Small intestine (tissue), 7 donors: ENCODE measurements around the gene GLRX. TPM values are rescaled to one million over a fixed set of nuclear protein-coding genes. Genes with fewer than 3 reads are reported as not detected.
"Not testable (repeated sequence)": the region's sequence is repeated elsewhere in the genome, so short reads cannot be mapped to it uniquely, and the experiment has no call there.

Experiments
- DNase-seq, 2 donors: peaks; one replicate each; pipeline versions ENCODE4 v3.0.0 to v3.0.0-alpha.2; 2013
- FAIRE-seq: peaks from 2 replicates; lab custom pipeline; 2012; peaks lifted over from hg19 to GRCh38; lab: Jason Lieb, UNC
- H3K27ac ChIP-seq, 3 donors: one replicate each; pipeline ENCODE4 v1.5.1; 2013; ENCODE audit warnings: low read length in 2 of 3, mild to moderate bottlenecking in 2 of 3, control low read depth in 1 of 3, inconsistent platforms in 1 of 3, low read depth in 1 of 3, moderate library complexity in 1 of 3
- H3K27me3 ChIP-seq, 3 donors: one replicate each; pipeline ENCODE4 v1.6.1; 2013; ENCODE audit warnings: low read length in 3 of 3, inconsistent platforms in 1 of 3; ENCODE audit not compliant: control insufficient read depth in 3 of 3, insufficient read depth in 3 of 3
- H3K36me3 ChIP-seq, 3 donors: one replicate each; pipeline ENCODE4 v1.6.1; 2013; ENCODE audit warnings: low read length in 3 of 3, inconsistent platforms in 1 of 3, low read depth in 1 of 3, mild to moderate bottlenecking in 1 of 3, moderate library complexity in 1 of 3; ENCODE audit not compliant: control insufficient read depth in 3 of 3, insufficient read depth in 2 of 3
- H3K4me1 ChIP-seq, 3 donors: one replicate each; pipeline ENCODE4 v1.6.1; 2013; ENCODE audit warnings: low read length in 2 of 3, inconsistent platforms in 1 of 3, low read depth in 1 of 3, mild to moderate bottlenecking in 1 of 3, moderate library complexity in 1 of 3; ENCODE audit not compliant: control insufficient read depth in 3 of 3, insufficient read depth in 2 of 3
- H3K4me3 ChIP-seq, 3 donors: one replicate each; pipeline ENCODE4 v1.5.1; 2013; ENCODE audit warnings: low read length in 3 of 3, control low read depth in 1 of 3, inconsistent platforms in 1 of 3, low read depth in 1 of 3, mild to moderate bottlenecking in 1 of 3, moderate library complexity in 1 of 3
- H3K9me3 ChIP-seq, 2 donors: one replicate each; pipeline ENCODE4 v1.6.1; 2013; ENCODE audit warnings: low read depth in 1 of 2, low read length in 1 of 2; ENCODE audit not compliant: control insufficient read depth in 2 of 2, insufficient read depth in 1 of 2
- WGBS, 3 donors: extraction: QIAGEN DNeasy Blood & Tissue Kit; methylation state at CpG; one replicate each; pipeline ENCODE4 v1.1.7; 2013; 5-methylcytosine and 5-hydroxymethylcytosine counted together
- polyA plus RNA-seq, 4 donors: library from polyadenylated mRNA; stranded (reverse) in 3 of 4; unstranded in 1 of 4; fragments of 200-250 nt in 3 of 4; fragments of 120-200 nt in 1 of 4; gene quantifications; one replicate each; pipeline versions ENCODE4 v1.2.1 to v1.2.3, GENCODE V29; 2013
- donor health status: healthy with polysubstance abuse.
- donor health status: control.
- donor health status: control.
- donor health status: Bipolar disorder and iron deficiency.
- donor health status: healthy.

GLRX gene
- polyA plus RNA-seq, 4 donors, result 105 to 968 (median 443) TPM

- 11 to 14% (median 13%) methylated on average over 28 of the region's 28 CpGs for WGBS, 3 donors
- no peak for FAIRE-seq
- Histone ChIP-seq H3K36me3 (no peaks in the 10 kb centered on the region), H3K4me1 (peaks cover 2 to 26% (median 13%) of the 10 kb centered on the region in 3 donors), H3K4me3 (peak overlapping the region in 1 of 3 donors; percentile 15), H3K27me3 (no peaks in the 10 kb centered on the region), H3K9me3 (no peaks in the 10 kb centered on the region), H3K27ac (peak overlapping the region in 1 of 3 donors; percentile 77)
- peak; percentile 75 to 91 for DNase-seq
Measured at GRCh38 chr5:95858661-95859595, 36.4 kb upstream of the GLRX start.

DNA sequence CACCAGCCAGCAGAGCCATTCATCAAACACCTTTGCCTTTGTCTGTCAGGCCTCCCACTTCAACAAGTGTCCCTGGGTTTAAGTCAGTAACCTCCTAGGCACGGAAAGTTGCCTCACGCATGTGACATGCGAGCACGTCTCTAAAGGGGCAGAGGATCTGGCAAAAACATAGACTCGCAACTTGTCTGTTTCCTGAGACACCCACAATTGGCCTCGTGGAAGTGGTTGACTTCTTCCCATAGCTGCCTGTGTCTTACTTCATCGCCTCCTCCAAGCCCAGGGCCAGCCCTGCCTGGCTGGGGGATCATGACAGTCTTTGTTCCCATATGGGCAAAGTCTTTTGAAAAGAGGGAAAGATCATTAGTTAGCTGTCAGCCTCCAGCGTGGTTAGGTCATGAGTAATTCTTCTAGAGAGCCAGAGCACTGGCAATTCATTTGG lies 35.5 kb upstream of the GLRX start:
- H3K4me3 ChIP-seq, result no peak overlapping the region
- H3K27ac ChIP-seq, result peak overlapping the region in 1 of 3 donors; percentile 77
- no peaks in the 10 kb centered on the region for H3K9me3 ChIP-seq
- H3K4me1 ChIP-seq, result peaks cover 2 to 21% (median 13%) of the 10 kb centered on the region in 3 donors
- no peaks in the 10 kb centered on the region for H3K27me3 ChIP-seq
- FAIRE-seq (no peak), DNase-seq (no peak)
- WGBS, 3 donors, result 69 to 77% (median 75%) methylated on average over 8 of the region's 8 CpGs
- H3K36me3 ChIP-seq, result no peaks in the 10 kb centered on the region

DNA sequence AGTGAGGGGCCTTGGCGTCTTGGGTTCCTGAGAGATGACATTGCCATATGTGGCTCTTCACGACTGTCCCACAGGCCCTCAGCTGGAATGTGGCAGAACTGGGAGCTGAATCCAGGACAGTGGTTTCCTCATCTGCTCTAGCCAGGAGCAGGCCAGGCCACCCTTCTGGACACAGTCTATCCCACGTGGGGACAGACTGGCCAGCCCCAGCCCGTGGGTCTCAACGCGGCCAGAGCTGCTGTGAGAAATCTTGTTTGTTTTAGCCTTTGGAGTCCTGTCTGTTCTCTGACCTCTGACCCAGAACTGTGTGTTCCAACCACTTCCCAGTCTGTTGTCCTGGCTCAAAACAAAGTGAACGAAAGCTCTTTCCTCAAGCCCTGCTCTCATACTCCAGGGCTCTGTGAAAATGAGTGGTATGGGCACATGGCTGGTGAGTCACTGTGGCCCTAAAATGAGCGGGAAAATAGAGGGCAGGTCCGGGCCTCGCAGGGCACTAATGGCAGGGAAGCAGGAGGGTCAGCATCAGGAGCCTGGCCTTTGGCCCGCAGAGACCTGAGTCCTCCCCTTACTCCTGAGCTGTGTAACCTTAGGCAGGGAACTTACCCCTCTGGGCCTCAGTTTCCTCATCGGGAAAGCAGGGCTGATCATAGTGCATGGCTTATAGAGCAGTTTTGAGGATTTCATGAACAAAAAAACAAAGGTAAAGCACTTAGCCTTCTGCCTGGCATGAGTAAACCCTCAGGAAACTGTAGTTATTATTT lies 34.8 kb upstream of the GLRX start:
- H3K27ac ChIP-seq, result peak overlapping the region in 1 of 3 donors; percentile 77
- H3K4me3 ChIP-seq, result no peak overlapping the region
- WGBS, 3 donors, result 68 to 71% (median 71%) methylated on average over 12 of the region's 12 CpGs
- H3K27me3 ChIP-seq, result no peaks in the 10 kb centered on the region
- no peak for DNase-seq
- H3K36me3 ChIP-seq, result no peaks in the 10 kb centered on the region
- H3K4me1 ChIP-seq, result peaks cover 2 to 14% (median 10%) of the 10 kb centered on the region in 3 donors
- FAIRE-seq, result no peak
- H3K9me3 ChIP-seq, result no peaks in the 10 kb centered on the region

GRCh38 chr5:95856501-95856981 lies 34.0 kb upstream of the GLRX start:
- 75 to 87% (median 83%) methylated on average over 7 of the region's 7 CpGs for WGBS, 3 donors
- FAIRE-seq (no peak), DNase-seq (no peak)
- Histone ChIP-seq H3K27me3 (no peaks in the 10 kb centered on the region), H3K27ac (peak overlapping the region in 1 of 3 donors; percentile 25), H3K4me3 (no peak overlapping the region), H3K36me3 (no peaks in the 10 kb centered on the region), H3K9me3 (no peaks in the 10 kb centered on the region), H3K4me1 (peaks cover 2 to 6% (median 3%) of the 10 kb centered on the region in 3 donors)

DNA sequence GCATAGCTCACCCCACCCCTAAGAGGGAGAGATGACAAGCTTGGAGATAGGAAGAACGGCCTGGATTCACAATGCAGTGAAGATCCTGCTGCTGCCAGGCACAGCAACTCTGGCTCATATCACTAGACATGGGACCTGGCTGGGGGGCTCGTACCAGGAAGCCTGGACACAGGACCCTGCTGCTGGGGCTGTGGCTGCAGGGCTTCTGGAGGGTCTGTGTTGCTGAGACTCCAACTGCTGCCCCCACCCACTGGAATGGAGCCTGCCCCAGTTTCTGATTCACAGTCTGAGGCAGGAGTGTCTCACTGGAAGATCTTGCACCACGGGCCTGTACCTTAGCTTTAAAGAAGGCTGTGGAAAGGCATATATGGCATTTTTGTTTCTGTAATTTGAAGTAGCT lies 31.0 kb upstream of the GLRX start:
- Histone ChIP-seq H3K27ac (no peak overlapping the region), H3K9me3 (no peaks in the 10 kb centered on the region), H3K27me3 (no peaks in the 10 kb centered on the region), H3K36me3 (no peaks in the 10 kb centered on the region), H3K4me3 (no peak overlapping the region), H3K4me1 (peaks cover 0 to under 1% (median 0%) of the 10 kb centered on the region in 3 donors)
- FAIRE-seq (no peak), DNase-seq (no peak)
- WGBS, 3 donors, result 83 to 89% (median 87%) methylated on average over 3 of the region's 3 CpGs

- no peak for FAIRE-seq
- peak in 1 of 2 donors; percentile 49 for DNase-seq
- H3K4me3 ChIP-seq, result no peak overlapping the region
- no peaks in the 10 kb centered on the region for H3K9me3 ChIP-seq
- H3K27ac ChIP-seq, result no peak overlapping the region
- no peaks in the 10 kb centered on the region for H3K36me3 ChIP-seq
- no peaks in the 10 kb centered on the region for H3K27me3 ChIP-seq
- H3K4me1 ChIP-seq, result no peaks in the 10 kb centered on the region
- WGBS, 3 donors, result 65 to 86% (median 80%) methylated on average over 5 of the region's 5 CpGs
Measured at GRCh38 chr5:95852567-95852966, 30.0 kb upstream of the GLRX start.

DNA sequence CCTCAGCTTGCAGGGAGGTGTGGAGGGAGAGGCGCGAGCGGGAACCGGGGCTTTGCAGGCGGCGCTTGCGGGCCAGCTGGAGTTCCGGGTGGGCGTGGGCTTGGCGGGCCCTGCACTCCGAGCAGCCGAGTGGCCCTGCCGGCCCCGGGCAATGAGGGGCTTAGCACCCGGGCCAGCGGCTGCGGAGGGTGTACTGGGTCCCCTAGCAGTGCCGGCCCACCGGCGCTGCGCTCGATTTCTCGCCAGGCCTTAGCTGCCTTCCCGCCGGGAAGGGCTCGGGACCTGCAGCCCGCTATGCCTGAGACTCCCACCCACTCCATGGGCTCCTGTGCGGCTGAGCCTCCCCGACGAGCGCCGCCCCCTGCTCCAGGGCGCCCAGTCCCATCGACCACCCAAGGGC lies 28.6 kb upstream of the GLRX start:
- not testable (repeated sequence) for FAIRE-seq, H3K4me1 ChIP-seq, H3K4me3 ChIP-seq, DNase-seq, H3K9me3 ChIP-seq, H3K27ac ChIP-seq, H3K27me3 ChIP-seq, H3K36me3 ChIP-seq
- WGBS, 3 donors, result 97 to 99% (median 98%) methylated on average over 14 to 34 of the region's 34 CpGs

GRCh38 chr5:95850391-95850894 lies 27.9 kb upstream of the GLRX start:
- no peaks in the 10 kb centered on the region for H3K4me1 ChIP-seq
- no peaks in the 10 kb centered on the region for H3K9me3 ChIP-seq
- FAIRE-seq (no peak), DNase-seq (no peak)
- no peaks in the 10 kb centered on the region for H3K27me3 ChIP-seq
- peak overlapping the region in 1 of 3 donors; percentile 24 for H3K27ac ChIP-seq
- no peak overlapping the region for H3K4me3 ChIP-seq
- 73 to 85% (median 77%) methylated on average over 5 of the region's 5 CpGs for WGBS, 3 donors
- H3K36me3 ChIP-seq, result no peaks in the 10 kb centered on the region
